ENCODE results near the gene DACT2. TPM values are rescaled to one million over a fixed set of nuclear protein-coding genes. Genes with fewer than 3 reads are reported as not detected.

The DACT2 gene
- total RNA-seq, 6 experiments from 2014 or later: not detected

DNA sequence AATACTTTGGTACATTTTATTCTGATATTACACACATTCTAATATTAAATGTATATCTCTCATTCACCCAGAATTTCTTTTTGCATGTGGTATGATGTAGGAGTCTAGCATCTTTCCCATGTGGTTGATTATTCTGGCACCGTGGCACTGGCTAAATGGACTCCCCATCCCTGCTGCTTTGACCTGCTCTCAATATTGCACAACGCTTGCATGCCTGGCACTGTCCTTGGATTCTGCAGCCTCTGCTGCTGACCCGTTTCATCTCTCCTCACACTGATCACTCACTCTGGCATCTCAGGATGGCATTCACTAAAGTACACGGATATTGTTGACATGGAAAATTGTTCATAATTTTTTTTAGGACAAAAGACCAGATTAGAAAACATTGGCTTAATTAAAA lies 11.5 kb upstream of the DACT2 start:
- TF ChIP-seq, protein P1, sequence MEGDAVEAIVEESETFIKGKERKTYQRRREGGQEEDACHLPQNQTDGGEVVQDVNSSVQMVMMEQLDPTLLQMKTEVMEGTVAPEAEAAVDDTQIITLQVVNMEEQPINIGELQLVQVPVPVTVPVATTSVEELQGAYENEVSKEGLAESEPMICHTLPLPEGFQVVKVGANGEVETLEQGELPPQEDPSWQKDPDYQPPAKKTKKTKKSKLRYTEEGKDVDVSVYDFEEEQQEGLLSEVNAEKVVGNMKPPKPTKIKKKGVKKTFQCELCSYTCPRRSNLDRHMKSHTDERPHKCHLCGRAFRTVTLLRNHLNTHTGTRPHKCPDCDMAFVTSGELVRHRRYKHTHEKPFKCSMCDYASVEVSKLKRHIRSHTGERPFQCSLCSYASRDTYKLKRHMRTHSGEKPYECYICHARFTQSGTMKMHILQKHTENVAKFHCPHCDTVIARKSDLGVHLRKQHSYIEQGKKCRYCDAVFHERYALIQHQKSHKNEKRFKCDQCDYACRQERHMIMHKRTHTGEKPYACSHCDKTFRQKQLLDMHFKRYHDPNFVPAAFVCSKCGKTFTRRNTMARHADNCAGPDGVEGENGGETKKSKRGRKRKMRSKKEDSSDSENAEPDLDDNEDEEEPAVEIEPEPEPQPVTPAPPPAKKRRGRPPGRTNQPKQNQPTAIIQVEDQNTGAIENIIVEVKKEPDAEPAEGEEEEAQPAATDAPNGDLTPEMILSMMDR (IDR thresholded peaks at IDR 0.05): no peak
- no peak overlapping the region for H3K4me3 Mint-ChIP-seq
- H3K9me3 Mint-ChIP-seq: peaks cover 55% of the 10 kb centered on the region
- no peaks in the 10 kb centered on the region for H3K4me1 Mint-ChIP-seq (ENCODE audit: low read depth)
- peaks cover 2% of the 10 kb centered on the region; the same call in 1 of the 2 replicates for H3K27me3 Mint-ChIP-seq (ENCODE audit: insufficient read depth)
- peaks cover 6% of the 10 kb centered on the region for H3K36me3 Mint-ChIP-seq (ENCODE audit: low read depth)
- H3K27ac Mint-ChIP-seq: no peak overlapping the region
- no peak for DNase-seq

DNA sequence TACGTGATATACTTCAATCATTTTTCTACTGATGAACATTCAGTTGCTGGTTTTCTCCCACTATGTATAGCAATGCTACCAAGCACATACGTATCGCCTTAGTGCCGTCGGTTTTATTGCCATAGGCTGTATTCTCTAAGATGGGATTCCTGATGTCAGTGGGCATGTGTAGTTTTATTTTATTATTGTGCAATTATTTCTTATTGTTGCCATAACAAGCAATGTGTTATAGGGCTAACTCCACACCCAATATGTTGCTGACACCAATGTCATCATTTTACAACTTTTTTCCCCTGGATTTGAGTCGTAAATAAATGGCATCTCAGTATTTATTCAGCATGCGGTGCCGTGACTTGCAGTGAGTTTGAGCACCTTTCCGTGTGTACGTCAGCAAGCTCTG lies 10.8 kb upstream of the DACT2 start:
- peaks cover 2% of the 10 kb centered on the region; the same call in 1 of the 2 replicates for H3K27me3 Mint-ChIP-seq (ENCODE audit: insufficient read depth)
- H3K9me3 Mint-ChIP-seq: peaks cover 57% of the 10 kb centered on the region
- no peak for DNase-seq
- no peak overlapping the region for H3K27ac Mint-ChIP-seq
- peaks cover 6% of the 10 kb centered on the region for H3K36me3 Mint-ChIP-seq (ENCODE audit: low read depth)
- H3K4me1 Mint-ChIP-seq (ENCODE audit: low read depth): no peaks in the 10 kb centered on the region
- H3K4me3 Mint-ChIP-seq: no peak overlapping the region
- TF ChIP-seq, protein P1 (IDR thresholded peaks at IDR 0.05): no peak

DNA sequence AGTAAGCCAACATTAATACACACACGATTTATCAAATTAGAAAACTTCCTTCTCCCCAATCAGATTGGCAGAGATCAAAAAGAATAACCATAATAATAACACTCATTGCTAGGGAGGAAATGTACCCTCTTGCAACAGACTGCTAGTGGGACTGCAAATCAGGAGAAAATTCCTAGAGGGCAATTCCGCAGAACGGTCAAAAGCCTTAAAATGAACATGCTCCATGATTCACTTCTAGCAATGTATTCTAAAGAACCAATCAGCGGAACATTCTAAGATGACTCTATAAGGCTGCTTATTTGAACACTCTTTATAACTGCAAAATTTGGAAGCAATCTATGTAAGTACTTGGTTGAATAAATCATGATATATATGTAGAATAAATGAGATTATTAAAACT lies 8.5 kb upstream of the DACT2 start:
- no peak overlapping the region for H3K4me3 Mint-ChIP-seq
- TF ChIP-seq, protein P1 (IDR thresholded peaks at IDR 0.05): no peak
- no peak for DNase-seq
- H3K4me1 Mint-ChIP-seq (ENCODE audit: low read depth): no peaks in the 10 kb centered on the region
- peaks cover 64% of the 10 kb centered on the region for H3K9me3 Mint-ChIP-seq
- H3K36me3 Mint-ChIP-seq (ENCODE audit: low read depth): peaks cover 6% of the 10 kb centered on the region
- H3K27ac Mint-ChIP-seq: no peak overlapping the region
- H3K27me3 Mint-ChIP-seq (ENCODE audit: insufficient read depth): peaks cover 2% of the 10 kb centered on the region; the same call in 1 of the 2 replicates

DNA sequence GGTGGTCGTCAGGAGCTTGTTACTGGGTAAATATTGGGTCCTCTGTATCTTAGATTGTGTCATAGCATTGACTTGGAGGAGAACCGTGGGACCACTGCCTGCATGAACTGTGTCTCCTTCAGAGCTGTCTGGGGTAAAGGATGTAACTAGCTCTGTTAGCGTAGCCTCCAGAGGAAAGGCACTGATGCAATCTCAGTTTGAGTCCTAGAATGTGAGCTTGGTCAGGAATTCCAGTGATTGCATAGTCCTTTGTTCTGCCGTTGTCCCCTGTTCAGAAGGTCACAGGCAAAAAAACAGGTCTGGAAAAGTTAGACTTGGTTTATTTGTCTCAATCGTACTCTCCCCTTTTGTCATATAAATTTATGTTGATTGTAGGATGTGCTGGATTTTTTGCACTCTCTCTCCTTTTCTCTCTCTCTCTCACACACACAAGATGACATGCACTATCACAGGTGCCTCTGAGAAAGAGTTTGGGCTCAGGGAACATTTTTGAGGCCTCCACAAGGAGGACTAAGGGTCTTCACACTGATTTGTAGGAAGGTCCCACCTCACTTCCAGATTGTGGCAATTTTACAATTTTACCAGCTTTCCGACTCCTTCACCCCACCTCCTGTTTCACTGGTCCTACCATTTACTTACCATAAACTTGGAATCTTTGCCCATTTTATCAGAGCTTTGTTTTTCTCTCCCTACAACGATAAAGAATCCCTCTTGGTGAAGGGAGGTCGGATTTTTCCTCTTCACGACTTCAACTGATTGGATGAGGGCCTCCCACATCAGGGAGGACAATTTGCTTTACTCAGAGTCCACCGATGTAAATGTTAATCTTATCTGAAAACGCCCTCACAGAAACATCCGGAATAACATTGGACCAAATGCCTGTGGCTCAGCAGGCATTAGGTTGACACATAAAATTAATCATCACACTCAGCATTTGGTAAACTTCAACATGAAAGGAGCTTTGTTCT lies 7.0 kb upstream of the DACT2 start:
- TF ChIP-seq, protein P1 (IDR thresholded peaks at IDR 0.05): no peak
- H3K36me3 Mint-ChIP-seq (ENCODE audit: low read depth): peaks cover 6% of the 10 kb centered on the region
- no peak for DNase-seq
- no peaks in the 10 kb centered on the region for H3K4me1 Mint-ChIP-seq (ENCODE audit: low read depth)
- peaks cover 59% of the 10 kb centered on the region for H3K9me3 Mint-ChIP-seq
- H3K27me3 Mint-ChIP-seq (ENCODE audit: insufficient read depth): peaks cover 2% of the 10 kb centered on the region; the same call in 1 of the 2 replicates
- no peak overlapping the region for H3K4me3 Mint-ChIP-seq
- H3K27ac Mint-ChIP-seq: no peak overlapping the region

DNA sequence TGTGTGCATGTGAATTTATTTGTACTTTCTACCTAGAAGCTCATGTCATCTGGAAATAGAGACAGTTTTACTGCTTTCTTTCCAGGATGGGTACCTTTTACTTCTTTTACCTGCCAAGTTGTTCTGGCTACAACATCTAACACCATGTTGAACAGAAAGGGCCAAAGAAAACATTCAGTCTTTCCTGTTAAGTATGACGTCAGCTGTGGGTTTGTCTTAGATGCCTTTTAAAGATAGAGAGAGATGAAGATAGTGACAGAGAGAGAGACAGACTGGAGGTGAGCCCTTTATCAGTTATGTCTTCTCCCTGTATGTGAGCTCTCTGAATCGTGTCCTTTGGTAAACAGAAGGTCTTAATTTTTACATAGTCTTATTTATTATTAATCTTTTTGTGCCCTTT lies 3.4 kb upstream of the DACT2 start:
- Mint-ChIP-seq H3K4me1 (ENCODE audit: low read depth) (no peaks in the 10 kb centered on the region), H3K27ac (no peak overlapping the region), H3K9me3 (peaks cover 65% of the 10 kb centered on the region), H3K4me3 (no peak overlapping the region), H3K27me3 (ENCODE audit: insufficient read depth) (no peaks in the 10 kb centered on the region), H3K36me3 (ENCODE audit: low read depth) (peaks cover 6% of the 10 kb centered on the region; the same call in 1 of the 2 replicates)
- DNase-seq: no peak
- TF ChIP-seq, protein P1 (IDR thresholded peaks at IDR 0.05): no peak

Data from HFFc6 (cell line).